Measurements from ENCODE around the gene CIB1.

GRCh38 chr15:90230610-90231009 lies 3.1 kb downstream of the CIB1 start:
- TF ChIP-seq, protein P1, sequence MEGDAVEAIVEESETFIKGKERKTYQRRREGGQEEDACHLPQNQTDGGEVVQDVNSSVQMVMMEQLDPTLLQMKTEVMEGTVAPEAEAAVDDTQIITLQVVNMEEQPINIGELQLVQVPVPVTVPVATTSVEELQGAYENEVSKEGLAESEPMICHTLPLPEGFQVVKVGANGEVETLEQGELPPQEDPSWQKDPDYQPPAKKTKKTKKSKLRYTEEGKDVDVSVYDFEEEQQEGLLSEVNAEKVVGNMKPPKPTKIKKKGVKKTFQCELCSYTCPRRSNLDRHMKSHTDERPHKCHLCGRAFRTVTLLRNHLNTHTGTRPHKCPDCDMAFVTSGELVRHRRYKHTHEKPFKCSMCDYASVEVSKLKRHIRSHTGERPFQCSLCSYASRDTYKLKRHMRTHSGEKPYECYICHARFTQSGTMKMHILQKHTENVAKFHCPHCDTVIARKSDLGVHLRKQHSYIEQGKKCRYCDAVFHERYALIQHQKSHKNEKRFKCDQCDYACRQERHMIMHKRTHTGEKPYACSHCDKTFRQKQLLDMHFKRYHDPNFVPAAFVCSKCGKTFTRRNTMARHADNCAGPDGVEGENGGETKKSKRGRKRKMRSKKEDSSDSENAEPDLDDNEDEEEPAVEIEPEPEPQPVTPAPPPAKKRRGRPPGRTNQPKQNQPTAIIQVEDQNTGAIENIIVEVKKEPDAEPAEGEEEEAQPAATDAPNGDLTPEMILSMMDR (conservative IDR thresholded peaks at IDR 0.05), result no peak
- no peak for TF ChIP-seq EZH2 (IDR thresholded peaks at IDR 0.05; ENCODE audit: low read depth)
